Hepatocyte (in vitro differentiated cells): ENCODE results near the gene SLC12A6.

Experiments used
- CTCF ChIP-seq: fragments of 200-600 bp; sonication (generic); IDR thresholded peaks from 2 replicates; pipeline ENCODE4 v1.5.1; 2016; ENCODE audit warnings: antibody characterized with exemption, mild to moderate bottlenecking; ENCODE audit not compliant: poor library complexity
- EZH2 ChIP-seq: fragments of 200-600 bp; sonication (generic); IDR thresholded peaks from 2 replicates; pipeline ENCODE4 v1.6.1; 2016; ENCODE audit warnings: antibody characterized with exemption, mild to moderate bottlenecking, borderline replicate concordance

- TF ChIP-seq CTCF (no peak), EZH2 (no peak)
These were observed 21.8 kb upstream of the SLC12A6 start for GRCh38 chr15:34359416-34359815.
